Osteocyte (in vitro differentiated cells): ENCODE measurements around the gene ANKRD34A. TPM values are rescaled to one million over a fixed set of nuclear protein-coding genes. Genes with fewer than 3 reads are reported as not detected.

Source experiments
- DNase-seq: peaks from one replicate; pipeline ENCODE4 v3.0.0; 2021; ENCODE audit warnings: mixed read lengths; ENCODE audit not compliant: unreplicated experiment; ENCODE audit errors: extremely low spot score
- H3K27ac Mint-ChIP-seq: one replicate; pipeline ENCODE4 v1.8.0; 2021; ENCODE audit warnings: mild to moderate bottlenecking, mixed read lengths; ENCODE audit not compliant: unreplicated experiment
- H3K27me3 Mint-ChIP-seq: one replicate; pipeline ENCODE4 v1.8.0; 2021; ENCODE audit warnings: mixed read lengths; ENCODE audit not compliant: unreplicated experiment
- H3K36me3 Mint-ChIP-seq: one replicate; pipeline ENCODE4 v1.8.0; 2021; ENCODE audit warnings: mixed read lengths; ENCODE audit not compliant: unreplicated experiment
- H3K4me1 Mint-ChIP-seq: one replicate; pipeline ENCODE4 v1.8.0; 2021; ENCODE audit warnings: mixed read lengths; ENCODE audit not compliant: unreplicated experiment
- H3K4me3 Mint-ChIP-seq: one replicate; pipeline ENCODE4 v1.8.0; 2021; ENCODE audit warnings: mild to moderate bottlenecking, moderate library complexity, mixed read lengths; ENCODE audit not compliant: unreplicated experiment
- H3K9me3 Mint-ChIP-seq: one replicate; pipeline ENCODE4 v1.8.0; 2021; ENCODE audit warnings: mixed read lengths; ENCODE audit not compliant: unreplicated experiment
- CTCF ChIP-seq: fragments of 200-600 bp; sonication (generic); IDR thresholded peaks from 2 replicates; pipeline ENCODE4 v1.5.0; 2021; ENCODE audit warnings: antibody characterized with exemption, mild to moderate bottlenecking, moderate library complexity
- total RNA-seq: library from RNA; stranded (reverse); gene quantifications from 2 replicates; pipeline ENCODE4 v1.2.1, GENCODE V29; 2021

The ANKRD34A gene
- total RNA-seq, 1 donor from 2014 or later = 1.1 TPM

- DNase-seq = no peak
- H3K27ac Mint-ChIP-seq = no peak overlapping the region
- TF ChIP-seq CTCF = no peak
- peaks cover 30% of the 10 kb centered on the region for H3K4me1 Mint-ChIP-seq
- no peaks in the 10 kb centered on the region for H3K27me3 Mint-ChIP-seq
- peak overlapping the region; percentile 62 for H3K4me3 Mint-ChIP-seq
- H3K9me3 Mint-ChIP-seq = no peaks in the 10 kb centered on the region
- H3K36me3 Mint-ChIP-seq = peaks cover 33% of the 10 kb centered on the region
Measured at GRCh38 chr1:145916745-145917144, 47.6 kb downstream of the ANKRD34A start.

GRCh38 chr1:145912128-145912641, 52.2 kb downstream of the ANKRD34A start:
- Mint-ChIP-seq H3K9me3 (no peaks in the 10 kb centered on the region), H3K27me3 (no peaks in the 10 kb centered on the region), H3K36me3 (peaks cover 40% of the 10 kb centered on the region), H3K27ac (no peak overlapping the region), H3K4me1 (peaks cover 31% of the 10 kb centered on the region), H3K4me3 (no peak overlapping the region)
- no peak for TF ChIP-seq CTCF
- no peak for DNase-seq

Other genes with a start within 250 kb of the ANKRD34A start
- not detected in 2 replicates for gene CD160, start 245.1 kb downstream of the ANKRD34A start, total RNA-seq
- 15.9 and 16.6 TPM in 2 replicates for gene RNF115, start 140.5 kb downstream of the ANKRD34A start, total RNA-seq
- 33.4 and 37.0 TPM in 2 replicates for gene POLR3C, start 140.4 kb downstream of the ANKRD34A start, total RNA-seq
- gene NUDT17, start 118.9 kb downstream of the ANKRD34A start, total RNA-seq = 2.4 and 4.3 TPM in 2 replicates
- gene PIAS3, start 105.5 kb downstream of the ANKRD34A start, total RNA-seq = 47.0 and 48.7 TPM in 2 replicates
- not detected in 2 replicates for gene ANKRD35, start 78.7 kb downstream of the ANKRD34A start, total RNA-seq
- 34.4 and 40.3 TPM in 2 replicates for gene ITGA10, start 54.5 kb downstream of the ANKRD34A start, total RNA-seq
- gene PEX11B, start 45.9 kb downstream of the ANKRD34A start, total RNA-seq = 29.8 and 36.5 TPM in 2 replicates
- 108 and 114 TPM in 2 replicates for gene RBM8A, start 37.1 kb downstream of the ANKRD34A start, total RNA-seq
- 52.2 and 54.0 TPM in 2 replicates for gene LIX1L, start 6.6 kb downstream of the ANKRD34A start, total RNA-seq
- 21.7 and 22.4 TPM in 2 replicates for gene POLR3GL, start 115 bp upstream of the ANKRD34A start, total RNA-seq
- gene TXNIP, start 32.0 kb upstream of the ANKRD34A start, total RNA-seq = 246 and 274 TPM in 2 replicates
- gene HJV, start 57.2 kb upstream of the ANKRD34A start, total RNA-seq = not detected in 2 replicates
- 5.1 and 5.3 TPM in 2 replicates for gene NBPF10, start 180.2 kb upstream of the ANKRD34A start, total RNA-seq